Stimulated activated CD8-positive, alpha-beta memory T cell treated with anti-CD3 and anti-CD28 coated beads, Interleukin-15, amount 100 ng/mL, for 1 hour (primary cell): ENCODE results near the gene UBE3A.
"Not testable (repeated sequence)": the region's sequence is repeated elsewhere in the genome, so short reads cannot be mapped to it uniquely, and the experiment has no call there.

Source experiments
- DNase-seq: peaks from one replicate; pipeline ENCODE4 v3.0.0-alpha.2; 2020; ENCODE audit warnings: low read depth

UBE3A gene

GRCh38 chr15:25438601-25439368 is at the start of gene UBE3A:
TSS of gene UBE3A (minus strand) at chr15:25439024. CDS start at chr15:25409107, 29,917 bp downstream.
- DNase-seq: peak; percentile 69

- no peak for DNase-seq
These were observed 48.5 kb upstream of the UBE3A start for GRCh38 chr15:25487226-25487884.

- DNase-seq: no peak
These were observed 47.2 kb upstream of the UBE3A start for GRCh38 chr15:25486051-25486450.

- DNase-seq: no peak
These were observed 42.5 kb upstream of the UBE3A start for GRCh38 chr15:25481208-25481859.

- no peak for DNase-seq
These were observed 39.5 kb upstream of the UBE3A start for GRCh38 chr15:25478313-25478712.

- no peak for DNase-seq
These were observed 39.0 kb upstream of the UBE3A start for GRCh38 chr15:25477816-25478215.

GRCh38 chr15:25474251-25474650 is 35.4 kb upstream of the UBE3A start:
- no peak for DNase-seq

- no peak for DNase-seq
These were observed 31.4 kb upstream of the UBE3A start for GRCh38 chr15:25470230-25470629.

GRCh38 chr15:25469377-25469776 is 30.6 kb upstream of the UBE3A start:
- DNase-seq: no peak

GRCh38 chr15:25468611-25469010 is 29.8 kb upstream of the UBE3A start:
- no peak for DNase-seq

- DNase-seq: no peak
These were observed 27.0 kb upstream of the UBE3A start for GRCh38 chr15:25465835-25466234.

- DNase-seq: no peak
These were observed 26.0 kb upstream of the UBE3A start for GRCh38 chr15:25464784-25465183.

GRCh38 chr15:25464383-25464782 is 25.6 kb upstream of the UBE3A start:
- DNase-seq: no peak

GRCh38 chr15:25456196-25456595 is 17.4 kb upstream of the UBE3A start:
- DNase-seq: no peak

- no peak for DNase-seq
These were observed 16.4 kb upstream of the UBE3A start for GRCh38 chr15:25455226-25455625.

- DNase-seq: no peak
These were observed 15.9 kb upstream of the UBE3A start for GRCh38 chr15:25454771-25455170.

GRCh38 chr15:25453246-25453645 is 14.4 kb upstream of the UBE3A start:
- DNase-seq: not testable (repeated sequence)

GRCh38 chr15:25451501-25451900 is 12.7 kb upstream of the UBE3A start:
- no peak for DNase-seq

GRCh38 chr15:25450163-25450562 is 11.3 kb upstream of the UBE3A start:
- no peak for DNase-seq

- no peak for DNase-seq
These were observed 7.3 kb upstream of the UBE3A start for GRCh38 chr15:25446076-25446475.

- no peak for DNase-seq
These were observed 6.6 kb upstream of the UBE3A start for GRCh38 chr15:25445412-25445811.

- DNase-seq: no peak
These were observed 2.3 kb upstream of the UBE3A start for GRCh38 chr15:25441111-25441510.

- no peak for DNase-seq
These were observed 579 bp upstream of the UBE3A start for GRCh38 chr15:25439369-25439836.
